ENCODE measurements around the gene SAP30L. TPM values are rescaled to one million over a fixed set of nuclear protein-coding genes. Genes with fewer than 3 reads are reported as not detected.

The SAP30L gene
- polyA plus RNA-seq, 1 donor (not counting 4 experiments of a cell fraction or from before 2014, with no cell fraction given): 42.1 TPM

GRCh38 chr5:154474396-154475334, 28.9 kb downstream of the SAP30L start:
- Histone ChIP-seq H3K36me3 (ENCODE audit: control insufficient read depth in 2 of 2, extremely low read depth in 1 of 2, insufficient read depth in 2 of 2, low read length in 2 of 2) (no peaks in the 10 kb centered on the region), H3K4me3 (ENCODE audit: control insufficient read depth in 2 of 3, extremely low read depth in 1 of 3, insufficient read depth in 2 of 3, low read depth in 1 of 3, low read length in 3 of 3) (no peak overlapping the region), H3K27me3 (ENCODE audit: control insufficient read depth, extremely low read depth, insufficient read depth, low read length) (peaks cover 97% of the 10 kb centered on the region), H3K9me3 (ENCODE audit: control insufficient read depth, low read depth, low read length) (no peaks in the 10 kb centered on the region), H4K20me1 (ENCODE audit: control insufficient read depth, extremely low read depth, insufficient read depth, low read length) (no peaks in the 10 kb centered on the region), H3K9me1 (ENCODE audit: control insufficient read depth, extremely low read depth, insufficient read depth, low read length) (no peaks in the 10 kb centered on the region), H2AFZ (ENCODE audit: control insufficient read depth, low read length) (no peak overlapping the region), H3K9ac (ENCODE audit: control insufficient read depth, extremely low read depth, insufficient read depth, low read length) (no peak overlapping the region), H3K27ac (ENCODE audit: control insufficient read depth, insufficient read depth, low read length) (no peak overlapping the region), H3K79me2 (ENCODE audit: control insufficient read depth, insufficient read depth, low read length) (no peaks in the 10 kb centered on the region), H3K4me1 (ENCODE audit: control insufficient read depth, extremely low read depth, insufficient read depth, low read length) (peaks cover 2% of the 10 kb centered on the region), H3K4me2 (ENCODE audit: control insufficient read depth, extremely low read depth, insufficient read depth, low read depth, low read length) (no peak overlapping the region)
- TF ChIP-seq EZH2 (IDR thresholded peaks at IDR 0.05; ENCODE audit: low read length) (no peak), CTCF (optimal IDR thresholded peaks at IDR 0.05 in 1 of 3, IDR thresholded peaks at IDR 0.05 in 1 of 3, conservative IDR thresholded peaks at IDR 0.05 in 1 of 3; ENCODE audit: extremely low read depth in 1 of 3, insufficient read depth in 2 of 3, low read length in 3 of 3) (no peak)
- dilution Hi-C loops (cut with MboI; ENCODE audit: extremely low pct_ligation_motif_present, low sequenced_read_pairs): loop anchor here (10.0 kb wide), 1 partner anchor 130 kb away; no protein-coding TSS in a partner anchor
- no peak for FAIRE-seq
- DNase-seq (ENCODE audit: low read depth, low spot score): no peak

GRCh38 chr5:154475591-154476353, 30.0 kb downstream of the SAP30L start:
- Histone ChIP-seq H3K4me1 (ENCODE audit: control insufficient read depth, extremely low read depth, insufficient read depth, low read length) (peaks cover 2% of the 10 kb centered on the region), H3K27ac (ENCODE audit: control insufficient read depth, insufficient read depth, low read length) (no peak overlapping the region)

More at GRCh38 chr5:154475591-154476353, 30.0 kb downstream of the SAP30L start:
- Histone ChIP-seq H3K9me3 (ENCODE audit: control insufficient read depth, low read depth, low read length) (no peaks in the 10 kb centered on the region), H3K79me2 (ENCODE audit: control insufficient read depth, insufficient read depth, low read length) (no peaks in the 10 kb centered on the region), H3K27me3 (ENCODE audit: control insufficient read depth, extremely low read depth, insufficient read depth, low read length) (peaks cover 98% of the 10 kb centered on the region), H3K9me1 (ENCODE audit: control insufficient read depth, extremely low read depth, insufficient read depth, low read length) (no peaks in the 10 kb centered on the region), H3K4me3 (ENCODE audit: control insufficient read depth in 2 of 3, extremely low read depth in 1 of 3, insufficient read depth in 2 of 3, low read depth in 1 of 3, low read length in 3 of 3) (no peak overlapping the region), H3K36me3 (ENCODE audit: control insufficient read depth in 2 of 2, extremely low read depth in 1 of 2, insufficient read depth in 2 of 2, low read length in 2 of 2) (no peaks in the 10 kb centered on the region), H3K9ac (ENCODE audit: control insufficient read depth, extremely low read depth, insufficient read depth, low read length) (no peak overlapping the region), H4K20me1 (ENCODE audit: control insufficient read depth, extremely low read depth, insufficient read depth, low read length) (no peaks in the 10 kb centered on the region), H2AFZ (ENCODE audit: control insufficient read depth, low read length) (no peak overlapping the region), H3K4me2 (ENCODE audit: control insufficient read depth, extremely low read depth, insufficient read depth, low read depth, low read length) (peak overlapping the region; percentile 29)
- TF ChIP-seq EZH2 (IDR thresholded peaks at IDR 0.05; ENCODE audit: low read length): peak; percentile 81
- no peak for TF ChIP-seq CTCF (optimal IDR thresholded peaks at IDR 0.05 in 1 of 3, IDR thresholded peaks at IDR 0.05 in 1 of 3, conservative IDR thresholded peaks at IDR 0.05 in 1 of 3; ENCODE audit: extremely low read depth in 1 of 3, insufficient read depth in 2 of 3, low read length in 3 of 3)
- FAIRE-seq (no peak), DNase-seq (ENCODE audit: low read depth, low spot score) (no peak)
- dilution Hi-C loops (cut with MboI; ENCODE audit: extremely low pct_ligation_motif_present, low sequenced_read_pairs): loop anchor here (10.0 kb wide), 1 partner anchor 129 kb away; no protein-coding TSS in a partner anchor

All from keratinocyte (primary cell).